HG03196 (cell line): Measurements from ENCODE around the gene PGF.

ENCODE experiments used
- ATAC-seq: cut with Tn5 transposase; IDR thresholded peaks from one replicate; pipeline ENCODE4 v1.9.1; 2021; ENCODE audit not compliant: unreplicated experiment

Gene PGF

DNA sequence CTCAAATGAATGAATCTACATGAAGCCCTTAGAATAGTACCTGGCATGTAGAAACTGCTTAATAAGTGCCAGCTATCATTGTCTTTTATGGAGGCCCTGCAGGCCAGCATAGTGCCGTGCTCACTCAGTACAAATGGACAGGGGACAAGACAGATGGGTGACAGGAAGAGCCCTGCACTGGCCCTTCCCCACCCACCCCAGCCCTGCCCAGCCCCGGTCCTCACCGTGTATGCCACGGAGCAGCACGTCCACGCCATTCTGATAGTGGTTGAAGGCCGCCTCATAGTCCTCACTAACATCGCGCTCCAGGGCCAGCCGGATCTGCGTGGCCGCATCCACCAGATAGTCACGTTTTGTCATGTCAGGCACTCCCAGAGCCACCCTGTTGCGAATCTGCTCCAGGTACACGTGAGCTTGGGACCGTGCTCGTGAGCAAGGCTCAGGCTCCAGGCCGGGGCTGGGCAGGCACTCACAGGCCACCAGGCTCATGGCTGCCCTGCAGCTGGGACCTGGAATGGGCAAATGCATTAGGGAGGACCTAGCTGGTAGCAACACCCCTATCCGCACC lies 34.3 kb downstream of the PGF start:
- no peak for ATAC-seq

DNA sequence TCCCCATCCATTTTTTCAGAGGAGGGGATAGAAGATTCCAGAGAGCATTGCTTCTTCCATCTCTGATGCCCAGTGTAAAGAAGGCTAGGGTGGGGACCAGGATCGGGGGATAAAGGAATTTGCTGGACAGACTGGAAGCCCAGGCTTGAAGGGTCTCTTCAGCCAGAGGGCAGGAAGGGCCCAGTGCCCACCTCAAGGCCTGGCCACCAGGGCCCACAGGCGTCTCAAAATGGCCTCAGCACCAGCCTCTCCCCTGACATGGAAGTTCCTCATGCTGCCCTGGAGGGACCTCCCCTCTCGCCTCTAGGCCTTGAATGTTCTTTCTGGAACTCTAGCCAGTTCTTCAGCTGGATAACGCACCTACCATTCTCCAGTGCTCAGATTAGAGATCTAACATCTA lies 35.1 kb downstream of the PGF start:
- ATAC-seq, result no peak

DNA sequence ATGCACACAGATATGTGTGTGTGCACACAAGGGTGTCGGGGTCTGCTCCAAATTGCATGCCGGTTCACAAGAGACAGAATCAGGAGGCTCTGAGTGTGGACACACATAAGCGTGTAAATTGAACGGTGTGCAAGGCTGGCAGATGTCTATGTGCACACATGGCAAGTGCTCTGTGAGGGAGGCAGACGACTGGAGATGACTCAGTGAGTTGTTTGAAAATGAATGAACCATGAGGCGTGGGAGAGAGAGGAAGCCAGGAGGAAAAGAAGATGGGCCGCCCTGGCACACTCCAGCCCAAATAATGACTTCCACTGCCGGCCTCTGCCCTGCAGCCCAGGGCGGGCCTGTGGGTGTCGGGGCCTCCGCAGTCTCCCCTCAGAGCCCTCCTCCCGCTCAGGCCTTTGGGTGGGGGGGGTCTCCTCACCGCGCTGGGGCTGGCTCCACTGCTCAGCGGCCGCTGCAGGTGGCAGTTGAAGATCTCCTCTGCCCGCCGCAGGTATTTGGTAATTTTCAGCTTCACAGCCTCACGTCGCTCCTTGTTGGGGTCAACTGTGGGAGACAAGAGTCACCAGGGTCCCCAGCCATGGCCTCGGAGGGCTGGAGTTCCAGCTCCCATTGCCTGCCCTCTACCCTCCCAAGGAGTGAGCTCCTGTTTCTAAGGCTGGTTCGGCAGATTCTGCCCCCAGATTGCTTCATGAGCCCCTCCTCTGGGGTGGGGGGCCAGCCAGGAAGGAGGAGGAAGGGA lies 35.8 kb downstream of the PGF start:
- no peak for ATAC-seq

DNA sequence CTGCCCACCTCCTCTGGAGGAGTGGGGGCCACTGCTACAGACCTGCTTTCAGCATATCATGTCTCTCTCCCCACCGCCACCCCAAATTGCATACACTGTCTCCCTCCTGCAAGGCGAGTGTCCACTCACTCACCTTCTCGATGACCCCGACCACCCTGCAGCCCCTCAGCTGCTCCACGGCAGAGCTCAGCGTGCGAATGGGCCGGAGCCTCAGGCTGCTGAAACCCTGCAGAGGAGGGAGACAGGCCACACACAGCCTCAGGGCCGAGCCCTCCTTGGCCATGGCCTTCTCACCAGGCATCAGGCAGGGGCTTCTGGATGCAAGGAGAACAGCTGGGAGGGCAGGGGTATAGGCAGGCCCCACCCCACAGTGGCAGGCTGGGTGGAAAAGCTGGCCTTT lies 37.0 kb downstream of the PGF start:
- no peak for ATAC-seq

DNA sequence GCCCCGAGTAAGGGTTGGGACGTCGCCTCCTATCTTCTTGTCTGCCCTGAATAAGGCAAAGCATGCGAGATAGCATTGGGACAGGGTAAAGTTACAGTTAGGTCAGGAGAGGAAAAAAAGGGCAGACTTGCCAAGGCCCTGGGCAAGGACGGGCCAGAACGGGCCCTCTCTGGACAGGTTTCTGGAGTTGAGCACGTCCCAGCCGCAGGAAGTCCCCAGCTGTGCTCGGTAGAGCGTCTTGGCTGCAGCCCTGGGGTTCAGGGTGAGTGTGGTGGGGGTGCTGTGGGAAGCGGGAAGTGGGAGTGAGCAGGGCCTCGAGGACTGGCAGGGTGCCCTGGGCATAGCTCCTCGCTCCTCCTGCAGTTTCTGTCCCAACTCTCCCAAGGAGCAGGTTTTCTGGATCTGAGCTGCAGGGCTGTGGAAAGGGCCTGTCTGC lies 37.7 kb downstream of the PGF start:
- ATAC-seq, result no peak

DNA sequence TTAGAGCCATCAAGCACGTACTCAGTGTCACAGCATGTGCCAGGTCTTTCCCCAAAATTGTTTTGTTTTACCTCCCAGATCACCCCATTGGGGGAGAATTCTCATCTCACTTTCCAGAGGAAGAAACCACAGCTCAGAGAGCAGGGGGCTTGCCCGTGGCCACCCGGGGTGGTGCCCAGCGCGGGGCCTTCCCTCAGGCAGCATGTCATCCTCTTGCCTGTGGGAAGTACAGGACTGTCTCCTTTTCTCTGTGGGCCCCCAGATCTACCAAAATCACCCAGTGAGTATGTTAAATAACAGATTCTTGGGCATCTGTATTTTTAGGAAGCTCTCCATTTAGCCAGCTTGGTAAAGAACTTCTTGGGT lies 38.2 kb downstream of the PGF start:
- no peak for ATAC-seq

DNA sequence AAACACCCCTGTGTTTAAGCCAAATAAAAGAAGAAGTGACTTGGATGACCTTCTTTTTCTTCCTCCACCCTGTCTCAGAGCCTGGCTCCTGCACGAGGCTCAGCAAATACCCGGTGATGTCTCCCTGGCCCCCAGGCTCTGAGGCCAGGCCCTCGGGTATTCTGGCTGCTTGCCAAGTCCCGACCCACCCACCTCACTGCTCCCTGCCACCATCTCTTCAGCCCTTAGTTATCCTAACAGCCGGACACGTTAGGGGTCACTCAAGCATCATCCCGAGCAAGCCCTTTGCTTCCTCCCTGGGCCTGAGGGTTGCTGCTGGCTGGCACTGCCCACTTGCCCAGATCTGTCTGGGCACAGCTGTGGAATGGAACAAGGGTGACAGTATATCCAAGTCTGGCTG lies 39.6 kb downstream of the PGF start:
- no peak for ATAC-seq

DNA sequence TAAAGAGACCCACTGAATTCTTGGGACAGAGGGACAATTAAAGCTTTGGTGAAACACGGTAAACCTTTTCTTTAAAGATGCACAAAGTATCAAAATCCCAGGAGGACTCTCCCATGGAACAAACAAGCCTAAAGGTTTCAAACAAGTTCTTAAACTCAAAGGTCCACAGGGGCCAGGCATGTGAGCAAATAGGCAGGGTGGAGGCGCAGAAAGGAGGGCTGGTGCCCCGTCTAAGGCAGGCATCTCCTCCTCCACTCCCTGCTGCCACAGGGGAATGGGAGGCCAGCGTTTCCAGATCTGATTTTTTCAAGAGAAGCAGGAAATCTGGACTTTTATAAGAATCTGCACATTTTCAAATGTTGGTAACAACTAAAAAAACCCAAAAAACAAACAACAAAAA lies 40.0 kb downstream of the PGF start:
- ATAC-seq, result no peak

DNA sequence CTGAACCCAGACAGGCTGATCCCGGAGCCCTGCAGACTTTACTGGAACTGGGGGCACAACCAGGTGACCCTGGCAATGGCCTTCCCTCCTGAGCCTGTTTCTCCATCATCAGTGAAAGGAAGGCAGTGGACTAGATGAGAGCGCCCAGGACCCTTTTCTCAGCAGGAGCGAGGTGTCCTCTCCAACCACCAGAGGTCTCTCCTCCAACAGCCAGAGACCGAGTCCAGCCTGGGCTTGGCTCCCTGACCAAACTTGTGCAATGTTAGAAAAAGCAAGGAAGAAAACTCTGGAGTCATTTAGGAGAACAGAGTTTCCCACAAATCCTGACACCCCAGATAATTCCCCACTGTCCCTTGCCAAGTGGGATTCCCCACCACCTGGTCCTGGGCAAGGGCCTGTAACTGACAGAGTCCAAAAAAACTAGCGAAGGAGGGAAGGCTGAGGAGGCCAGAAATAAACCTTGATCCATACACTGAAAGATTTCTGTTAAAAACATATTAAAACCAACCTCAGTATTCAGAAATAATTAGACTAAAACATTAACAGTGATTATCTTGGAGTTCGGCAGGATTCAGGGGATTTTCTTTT lies 41.3 kb downstream of the PGF start:
- ATAC-seq, result no peak

DNA sequence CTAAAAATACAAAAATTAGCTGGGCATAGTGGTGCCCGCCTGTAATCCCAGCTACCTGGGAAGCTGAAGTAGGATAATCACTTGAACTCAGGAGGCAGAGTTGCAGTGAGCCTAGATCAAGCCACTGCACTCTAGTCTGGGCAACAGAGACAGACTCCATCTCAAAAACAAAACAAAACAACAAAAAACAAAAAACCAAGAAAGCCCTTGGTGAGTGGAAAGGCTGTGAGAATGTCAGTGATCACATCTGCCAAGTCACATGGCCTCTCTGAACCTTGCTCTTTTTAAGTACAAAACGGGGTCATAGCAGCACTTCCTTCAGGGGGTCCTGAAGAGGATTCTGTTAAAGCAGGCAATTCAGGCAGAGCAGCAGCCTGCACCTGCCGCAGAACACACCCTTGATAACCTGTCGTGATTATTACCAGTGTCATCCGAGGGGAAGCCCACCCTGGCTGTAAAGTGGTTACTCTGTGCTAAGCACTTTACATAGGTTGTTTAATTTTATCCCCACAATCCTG lies 41.9 kb downstream of the PGF start:
- ATAC-seq, result no peak

DNA sequence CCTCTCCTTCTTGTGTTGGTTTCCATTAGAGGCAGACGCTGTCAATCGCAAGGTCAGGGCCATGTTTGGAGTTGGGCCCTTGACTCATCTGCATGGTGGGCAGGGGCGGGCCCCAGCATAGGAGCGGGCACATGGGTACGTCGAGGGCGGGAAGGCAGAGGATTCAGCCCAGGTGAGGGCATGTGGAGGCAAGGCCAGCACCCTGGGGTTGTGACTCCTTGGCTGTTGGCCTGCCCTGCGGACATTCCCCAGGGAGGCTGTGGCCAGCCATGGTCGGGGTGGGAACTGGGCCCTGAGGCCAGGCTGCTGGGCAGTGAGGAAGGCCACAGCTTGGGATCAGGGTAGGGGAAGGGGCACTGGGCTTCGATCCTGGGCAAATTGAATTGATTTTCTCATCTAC lies 42.6 kb downstream of the PGF start:
- ATAC-seq, result no peak

DNA sequence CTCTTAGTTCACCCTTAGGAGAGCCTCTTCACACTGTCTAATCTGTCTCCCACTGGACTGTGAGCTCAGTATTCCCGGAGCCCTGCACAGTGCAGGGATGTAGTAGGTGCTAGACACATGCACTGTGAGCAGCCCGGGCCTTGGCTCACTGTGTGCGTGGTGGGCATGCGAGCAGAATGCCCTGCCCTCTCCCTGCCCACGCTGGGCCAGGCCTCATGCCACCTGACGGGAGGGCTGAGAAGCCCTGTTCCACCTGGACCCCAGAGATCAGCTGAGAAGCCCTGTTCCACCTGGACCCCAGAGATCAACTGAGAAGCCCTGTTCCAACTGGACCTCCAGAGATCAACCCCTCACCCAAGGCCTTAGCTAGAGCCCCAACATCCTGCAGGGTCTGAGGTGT lies 43.3 kb downstream of the PGF start:
- ATAC-seq, result no peak

DNA sequence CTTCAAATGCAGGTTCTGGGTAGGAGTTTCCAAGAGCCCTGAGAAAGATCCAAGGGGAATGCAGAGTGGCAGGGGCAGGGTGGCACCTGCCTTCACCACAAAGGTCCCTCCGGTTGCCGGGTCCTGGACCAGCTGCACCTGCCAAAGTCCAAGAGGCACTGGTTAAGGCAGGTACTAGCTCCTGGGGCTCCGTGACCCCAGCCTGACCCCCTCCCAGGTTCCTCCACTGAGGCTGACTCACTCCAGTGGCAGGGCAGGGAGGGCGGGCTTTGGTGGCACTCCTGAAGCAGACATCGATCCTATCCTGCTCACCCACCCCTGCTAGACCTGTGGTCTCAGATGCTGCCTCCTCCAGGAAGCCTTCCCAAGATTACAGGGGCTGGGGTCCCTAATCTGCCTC lies 43.7 kb downstream of the PGF start:
- no peak for ATAC-seq

DNA sequence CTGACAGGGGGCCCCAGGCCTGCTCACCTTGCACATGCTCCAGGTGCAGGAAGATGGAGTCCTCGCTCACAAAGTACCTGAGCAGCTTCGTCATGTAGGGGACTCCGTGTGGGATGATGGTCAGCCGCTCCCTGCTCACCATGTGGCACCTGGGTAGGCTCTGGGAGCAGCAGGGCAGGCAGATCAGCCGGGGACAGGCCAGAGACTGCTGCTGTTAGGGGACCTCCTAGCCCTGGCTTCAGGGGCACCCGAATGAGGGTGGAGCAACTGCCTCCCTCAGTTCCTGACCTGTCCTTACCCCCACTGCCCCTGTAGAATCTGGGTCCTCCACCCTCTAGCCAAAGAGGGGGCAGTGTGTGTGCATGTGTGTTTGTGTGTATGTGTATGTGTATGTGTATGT lies 44.2 kb downstream of the PGF start:
- ATAC-seq, result no peak

DNA sequence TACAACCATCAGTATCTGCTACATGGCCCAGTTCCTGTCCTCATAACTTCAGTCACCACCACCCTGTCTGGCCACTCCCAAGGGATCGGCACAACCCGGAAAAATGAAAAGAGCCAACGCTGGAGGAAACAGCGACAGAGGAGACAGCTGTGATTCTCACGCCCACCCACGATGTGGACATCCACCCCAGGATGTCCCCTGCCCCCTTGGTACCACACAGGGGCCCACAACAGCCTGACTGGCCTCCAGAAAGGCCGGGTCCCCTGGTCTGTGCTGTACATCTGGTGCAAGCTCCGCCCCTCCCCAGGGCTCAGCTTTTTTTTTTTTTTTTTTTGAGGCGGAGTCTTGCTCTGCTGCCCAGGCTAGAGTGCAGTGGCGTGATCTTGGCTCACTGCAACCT lies 44.8 kb downstream of the PGF start:
- ATAC-seq, result no peak

DNA sequence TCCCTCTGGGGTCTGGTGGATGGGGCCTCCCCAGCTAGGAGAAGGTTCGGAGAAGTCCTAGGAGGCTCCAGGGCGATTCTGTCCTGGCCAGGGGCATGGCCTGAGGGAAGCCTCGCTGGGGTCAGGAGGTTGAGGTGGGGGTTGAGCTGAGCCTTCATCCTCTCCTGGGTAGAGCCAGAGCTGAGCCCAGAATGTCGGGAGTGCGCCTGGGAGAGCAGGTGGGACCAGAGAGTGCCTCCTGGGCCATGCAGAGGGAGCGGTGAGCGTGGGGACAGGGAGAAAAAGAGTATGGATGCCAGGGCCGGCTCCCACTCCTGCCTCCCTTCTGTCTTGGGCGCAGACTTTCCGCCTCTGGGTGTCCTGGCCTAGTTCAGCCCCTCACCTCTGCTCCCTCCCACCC lies 45.5 kb downstream of the PGF start:
- no peak for ATAC-seq

DNA sequence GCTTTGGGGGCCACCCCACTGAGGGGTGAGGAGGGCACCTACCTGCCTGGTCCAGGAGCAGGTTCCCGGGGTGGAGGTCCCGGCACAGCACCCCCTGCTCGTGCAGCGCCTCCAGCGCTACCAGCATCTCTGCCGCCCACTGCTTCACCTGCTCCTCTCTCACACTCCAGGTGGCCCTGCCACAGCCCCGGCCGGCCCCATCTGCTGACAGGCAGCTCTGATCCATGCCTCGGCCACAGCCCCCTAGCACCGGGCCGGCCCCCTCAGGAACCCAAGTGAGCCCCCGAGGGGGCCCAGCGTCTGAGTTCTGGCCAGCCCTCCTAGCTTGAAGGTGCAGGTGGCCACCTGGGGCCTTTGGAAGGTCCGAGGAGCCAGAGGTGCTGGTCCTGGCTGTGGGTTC lies 45.9 kb downstream of the PGF start:
- no peak for ATAC-seq

DNA sequence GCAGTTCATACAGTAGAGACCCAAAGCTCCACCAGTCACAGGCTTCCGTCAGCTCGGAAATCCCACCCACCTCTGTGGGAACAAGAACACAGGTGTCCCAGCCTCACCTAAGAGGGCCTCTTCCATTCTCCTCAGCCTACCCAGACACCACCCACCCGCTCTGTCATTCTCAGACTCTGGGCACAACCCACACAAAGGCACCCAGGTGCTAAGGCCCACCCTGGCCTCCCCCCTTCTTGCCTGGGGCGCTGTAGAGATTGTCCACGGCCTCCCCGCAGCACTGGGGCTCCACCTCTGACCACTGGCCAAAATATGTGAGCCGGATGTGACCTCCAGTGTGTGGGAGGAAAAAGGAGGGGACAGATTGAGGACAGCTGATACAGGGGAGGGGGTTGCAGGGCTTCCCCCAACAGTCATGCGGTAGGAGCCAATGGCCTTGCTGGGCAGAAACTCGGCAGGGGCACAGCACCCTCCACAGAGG lies 46.5 kb downstream of the PGF start:
- no peak for ATAC-seq

DNA sequence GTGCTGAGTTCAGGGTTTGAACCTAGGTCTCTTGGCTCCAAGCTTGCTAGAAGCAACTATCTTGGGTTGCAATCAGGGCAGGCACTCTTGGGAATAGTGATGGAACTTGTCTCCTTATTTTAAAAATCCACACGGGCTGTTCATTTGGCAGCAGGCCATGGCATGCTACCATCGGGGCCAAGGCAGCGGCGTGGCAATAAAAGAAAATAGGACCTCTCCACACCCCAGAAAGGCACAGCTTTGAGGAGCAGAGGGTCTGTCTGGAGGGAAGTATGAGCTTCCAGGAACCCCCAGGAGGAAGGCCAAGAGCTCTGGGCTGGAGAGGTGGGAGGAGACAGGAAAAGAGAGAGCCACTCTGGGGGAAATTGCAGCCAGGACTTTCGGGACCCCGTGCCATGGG lies 47.7 kb downstream of the PGF start:
- ATAC-seq, result no peak

DNA sequence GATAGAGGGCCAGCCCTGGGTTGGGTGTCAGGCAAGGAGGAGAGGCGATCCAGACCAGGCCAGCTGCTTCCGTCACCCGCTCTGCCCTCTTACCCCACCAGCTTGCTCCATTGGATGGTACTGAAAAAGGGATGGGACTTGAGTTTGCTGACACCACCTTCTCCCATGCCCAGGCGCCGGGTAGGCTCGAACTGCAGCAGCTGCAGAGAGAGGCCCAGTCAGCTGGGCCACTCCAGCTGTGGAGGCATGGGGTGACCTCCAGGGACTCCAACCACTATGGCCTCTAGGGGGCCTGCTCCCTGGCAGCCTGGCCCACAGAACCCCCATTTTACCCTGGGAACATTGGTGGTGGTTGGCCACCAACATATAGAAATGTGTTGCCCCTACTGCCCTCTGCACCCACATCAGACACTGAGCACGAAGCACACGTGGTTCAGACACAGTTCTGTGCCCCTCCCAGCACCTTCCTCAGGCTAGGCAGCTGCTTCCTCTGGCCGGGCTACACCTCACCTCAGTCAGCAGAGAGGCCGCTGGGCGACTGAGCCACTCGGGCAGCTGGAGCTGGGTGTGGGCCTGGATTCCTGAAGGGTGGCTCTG lies 48.4 kb downstream of the PGF start:
- no peak for ATAC-seq

DNA sequence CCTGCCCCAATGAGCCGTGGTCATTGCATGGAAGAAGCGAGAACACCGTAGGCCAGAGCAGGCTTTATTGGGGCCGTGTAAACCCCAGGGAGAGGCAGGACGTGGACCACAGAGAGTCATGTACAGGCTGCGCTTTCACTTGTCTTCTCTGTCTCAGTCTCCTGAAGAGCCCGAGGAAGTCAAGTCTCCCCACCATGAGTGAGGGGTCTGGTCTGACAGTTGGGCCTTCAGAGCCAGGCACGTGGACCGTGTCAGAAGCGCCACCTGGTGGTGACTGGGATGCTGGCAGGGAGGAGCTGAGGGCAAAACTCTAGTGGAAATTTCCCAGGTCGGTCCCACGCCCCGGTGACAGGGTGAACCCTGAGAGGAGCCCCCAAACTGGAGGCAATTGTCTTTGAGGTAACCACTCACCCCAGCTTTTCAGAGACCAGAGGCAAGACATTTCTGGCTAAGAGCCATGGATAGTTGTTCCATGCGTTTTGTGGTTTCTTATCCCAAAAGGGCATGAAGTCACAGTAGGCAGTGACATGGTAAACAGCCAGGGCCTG lies 49.7 kb downstream of the PGF start:
- ATAC-seq, result no peak
